Measurements from ENCODE around the gene RNFT2. TPM values are rescaled to one million over a fixed set of nuclear protein-coding genes. Genes with fewer than 3 reads are reported as not detected.

RNFT2 gene
- total RNA-seq, 1 donor from 2014 or later, result 20.0 TPM

GRCh38 chr12:116806845-116807440, 68.8 kb downstream of the RNFT2 start:
- H3K9me3 Mint-ChIP-seq (ENCODE audit: unreplicated experiment), result no peaks in the 10 kb centered on the region
- no peaks in the 10 kb centered on the region for H3K27me3 Mint-ChIP-seq (ENCODE audit: unreplicated experiment)
- H3K4me3 Mint-ChIP-seq (ENCODE audit: unreplicated experiment), result no peak overlapping the region

GRCh38 chr12:116807546-116807945, 69.4 kb downstream of the RNFT2 start:
- Mint-ChIP-seq H3K4me1 (ENCODE audit: unreplicated experiment) (no peaks in the 10 kb centered on the region), H3K4me3 (ENCODE audit: unreplicated experiment) (peak overlapping the region; percentile 3), H3K27ac (ENCODE audit: unreplicated experiment) (peak overlapping the region; percentile 57), H3K27me3 (ENCODE audit: unreplicated experiment) (no peaks in the 10 kb centered on the region), H3K9me3 (ENCODE audit: unreplicated experiment) (no peaks in the 10 kb centered on the region), H3K36me3 (ENCODE audit: low read depth, unreplicated experiment) (no peaks in the 10 kb centered on the region)
- TF ChIP-seq, protein P1, sequence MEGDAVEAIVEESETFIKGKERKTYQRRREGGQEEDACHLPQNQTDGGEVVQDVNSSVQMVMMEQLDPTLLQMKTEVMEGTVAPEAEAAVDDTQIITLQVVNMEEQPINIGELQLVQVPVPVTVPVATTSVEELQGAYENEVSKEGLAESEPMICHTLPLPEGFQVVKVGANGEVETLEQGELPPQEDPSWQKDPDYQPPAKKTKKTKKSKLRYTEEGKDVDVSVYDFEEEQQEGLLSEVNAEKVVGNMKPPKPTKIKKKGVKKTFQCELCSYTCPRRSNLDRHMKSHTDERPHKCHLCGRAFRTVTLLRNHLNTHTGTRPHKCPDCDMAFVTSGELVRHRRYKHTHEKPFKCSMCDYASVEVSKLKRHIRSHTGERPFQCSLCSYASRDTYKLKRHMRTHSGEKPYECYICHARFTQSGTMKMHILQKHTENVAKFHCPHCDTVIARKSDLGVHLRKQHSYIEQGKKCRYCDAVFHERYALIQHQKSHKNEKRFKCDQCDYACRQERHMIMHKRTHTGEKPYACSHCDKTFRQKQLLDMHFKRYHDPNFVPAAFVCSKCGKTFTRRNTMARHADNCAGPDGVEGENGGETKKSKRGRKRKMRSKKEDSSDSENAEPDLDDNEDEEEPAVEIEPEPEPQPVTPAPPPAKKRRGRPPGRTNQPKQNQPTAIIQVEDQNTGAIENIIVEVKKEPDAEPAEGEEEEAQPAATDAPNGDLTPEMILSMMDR (IDR thresholded peaks at IDR 0.05; ENCODE audit: unreplicated experiment), result no peak
- no peak for DNase-seq (ENCODE audit: low spot score)

More at GRCh38 chr12:116806845-116807440, 68.8 kb downstream of the RNFT2 start:
- Mint-ChIP-seq H3K4me1 (ENCODE audit: unreplicated experiment) (no peaks in the 10 kb centered on the region), H3K27ac (ENCODE audit: unreplicated experiment) (no peak overlapping the region), H3K36me3 (ENCODE audit: low read depth, unreplicated experiment) (no peaks in the 10 kb centered on the region)
- no peak for DNase-seq (ENCODE audit: low spot score)
- TF ChIP-seq, protein P1 (IDR thresholded peaks at IDR 0.05; ENCODE audit: unreplicated experiment), result no peak

GRCh38 chr12:116808113-116809105, 70.3 kb downstream of the RNFT2 start:
- DNase-seq (ENCODE audit: low spot score), result no peak
- Mint-ChIP-seq H3K4me3 (ENCODE audit: unreplicated experiment) (no peak overlapping the region), H3K36me3 (ENCODE audit: low read depth, unreplicated experiment) (no peaks in the 10 kb centered on the region), H3K27me3 (ENCODE audit: unreplicated experiment) (no peaks in the 10 kb centered on the region), H3K9me3 (ENCODE audit: unreplicated experiment) (no peaks in the 10 kb centered on the region), H3K27ac (ENCODE audit: unreplicated experiment) (no peak overlapping the region), H3K4me1 (ENCODE audit: unreplicated experiment) (no peaks in the 10 kb centered on the region)
- TF ChIP-seq, protein P1 (IDR thresholded peaks at IDR 0.05; ENCODE audit: unreplicated experiment), result no peak

GRCh38 chr12:116812238-116812637, 74.1 kb downstream of the RNFT2 start:
- TF ChIP-seq, protein P1 (IDR thresholded peaks at IDR 0.05; ENCODE audit: unreplicated experiment), result no peak
- no peaks in the 10 kb centered on the region for H3K4me1 Mint-ChIP-seq (ENCODE audit: unreplicated experiment)
- no peaks in the 10 kb centered on the region for H3K36me3 Mint-ChIP-seq (ENCODE audit: low read depth, unreplicated experiment)
- H3K9me3 Mint-ChIP-seq (ENCODE audit: unreplicated experiment), result no peaks in the 10 kb centered on the region
- peaks cover 8% of the 10 kb centered on the region for H3K27me3 Mint-ChIP-seq (ENCODE audit: unreplicated experiment)
- no peak for DNase-seq (ENCODE audit: low spot score)
- H3K4me3 Mint-ChIP-seq (ENCODE audit: unreplicated experiment), result no peak overlapping the region
- no peak overlapping the region for H3K27ac Mint-ChIP-seq (ENCODE audit: unreplicated experiment)

All from endothelial cell (in vitro differentiated cells).